A549 (cell line): Measurements from ENCODE around the gene ACOT7. TPM values are rescaled to one million over a fixed set of nuclear protein-coding genes. Genes with fewer than 3 reads are reported as not detected.
A peak's percentile ranks its signal among the peaks of the same experiment; 100 is the strongest.
"Not testable (repeated sequence)": the region's sequence is repeated elsewhere in the genome, so short reads cannot be mapped to it uniquely, and the experiment has no call there.

Experiments used
- ATAC-seq, 2 experiments: fragments of 200-7000 bp in 1 of 2; fragments of >200 bp in 1 of 2; cut with Nextera tagmentation in 1 of 2; cut with Tn5 transposase in 1 of 2; 3 replicates each; pipeline versions ENCODE4 v1.8.0 to v1.9.1; 2018 to 2020; ENCODE audit warnings: mild to moderate bottlenecking in 1 of 2, moderate library complexity in 1 of 2
- CTCF ChIA-PET: fragments of 300-600 bp; sonication (Branson Sonifier 250); formaldehyde crosslinking; extraction: SDS; loops from one replicate; lab custom pipeline; 2021; ENCODE audit warnings: antibody characterized with exemption, inconsistent platforms; lab: Yijun Ruan, JAX
- POLR2A ChIA-PET: fragments of 350-600 bp; formaldehyde crosslinking; extraction: SDS; loops from one replicate; lab custom pipeline; 2021; ENCODE audit warnings: antibody characterized with exemption, inconsistent platforms; lab: Yijun Ruan, JAX
- DNase-seq, 2 experiments: peaks; one replicate each; pipeline versions ENCODE4 v3.0.0 to v3.0.0-alpha.2; 2011 to 2016; ENCODE audit warnings: low read depth in 1 of 2, low spot score in 1 of 2
- FAIRE-seq: peaks from 2 replicates; lab custom pipeline; 2011; peaks lifted over from hg19 to GRCh38; lab: Jason Lieb, UNC
- H3K27ac ChIP-seq, 2 experiments: fragments of >200 bp; sonication (Bioruptor Twin); formaldehyde crosslinking; 3 replicates each; pipeline ENCODE4 v1.5.1; 2016 to 2017
- H3K4me1 ChIP-seq: fragments of >200 bp; sonication (Bioruptor Twin); formaldehyde crosslinking; 3 replicates; pipeline ENCODE4 v1.6.1; 2016
- H3K4me2 ChIP-seq: fragments of >200 bp; sonication (Bioruptor Twin); formaldehyde crosslinking; 3 replicates; pipeline ENCODE4 v1.6.1; 2016
- H3K4me3 ChIP-seq: fragments of >200 bp; sonication (Bioruptor Twin); formaldehyde crosslinking; 3 replicates; pipeline ENCODE4 v1.5.1; 2016
- H3K9me3 ChIP-seq: fragments of >200 bp; sonication (Bioruptor Twin); formaldehyde crosslinking; 3 replicates; pipeline ENCODE4 v1.6.1; 2016
- CBX8 ChIP-seq: fragments of 200-600 bp; sonication (generic); IDR thresholded peaks from 2 replicates; pipeline ENCODE4 v1.6.1; 2016
- EHMT2 ChIP-seq: fragments of 200-600 bp; sonication (generic); IDR thresholded peaks from 2 replicates; pipeline ENCODE4 v1.6.1; 2016; ENCODE audit warnings: antibody characterized with exemption, low read depth, mild to moderate bottlenecking, moderate library complexity
- KDM5A ChIP-seq: fragments of 200-600 bp; sonication (generic); IDR thresholded peaks from 2 replicates; pipeline ENCODE4 v1.6.1; 2016; ENCODE audit warnings: antibody characterized with exemption, mild to moderate bottlenecking
- MAZ ChIP-seq: fragments of 150-350 bp; IDR thresholded peaks from 2 replicates; pipeline ENCODE4 v1.6.1; 2014; ENCODE audit warnings: antibody characterized with exemption, low read depth, low read length, borderline replicate concordance
- MYC ChIP-seq: IDR thresholded peaks from 2 replicates; pipeline ENCODE4 v1.6.1; 2012; ENCODE audit warnings: mild to moderate bottlenecking, inconsistent platforms, low read length, improper control_type of control experiment, borderline replicate concordance
- POLR2A ChIP-seq: IDR thresholded peaks from 2 replicates; pipeline ENCODE4 v1.6.1; 2012; ENCODE audit warnings: mild to moderate bottlenecking, low read length
- RAD21 ChIP-seq, 2 experiments: fragments of >200 bp in 1 of 2; sonication (Bioruptor Twin) in 1 of 2; formaldehyde crosslinking in 1 of 2; IDR thresholded peaks in 1 of 2; conservative IDR thresholded peaks in 1 of 2; 2 replicates in 1 of 2; 3 replicates in 1 of 2; pipeline ENCODE4 v1.6.1; 2012 to 2018; ENCODE audit warnings: inconsistent platforms in 1 of 2
- SMC3 ChIP-seq: fragments of >200 bp; sonication (Bioruptor Twin); formaldehyde crosslinking; IDR thresholded peaks from 3 replicates; pipeline ENCODE4 v1.6.1; 2018; ENCODE audit warnings: inconsistent platforms
- TP53 ChIP-seq: fragments of 250-450 bp; sonication (Bioruptor Pico); IDR thresholded peaks from 2 replicates; pipeline ENCODE4 v1.5.0; 2021; ENCODE audit warnings: mild to moderate bottlenecking, moderate library complexity
- ZNF302 ChIP-seq: fragments of 250-450 bp; sonication (Bioruptor Pico); IDR thresholded peaks from 2 replicates; pipeline ENCODE4 v1.9.0; 2021; ENCODE audit warnings: inconsistent platforms, mild to moderate bottlenecking, moderate library complexity
- WGBS: methylation state at CpG from one replicate; pipeline ENCODE4 v1.1.6; 2017; ENCODE audit errors: missing lambda C conversion rate; 5-methylcytosine and 5-hydroxymethylcytosine counted together
- polyA plus RNA-seq, 4 experiments: library from polyadenylated mRNA; depleted of rRNA in 3 of 4; stranded (reverse); fragments of >200 nt; fragmentation: RNase III in 1 of 4; extraction: RNeasy Plus Mini Kit Qiagen cat#74134 plus additional on column Dnase treatment in 1 of 4; gene quantifications; 2 replicates in 3 of 4; 3 replicates in 1 of 4; pipeline ENCODE4 v1.2.3, GENCODE V29; 2011 to 2017
- TF ChIP-seq, protein P1 (sequence below): fragments of >200 bp; sonication (Bioruptor Twin); formaldehyde crosslinking; IDR thresholded peaks from 3 replicates; pipeline ENCODE4 v1.5.1; 2016

ACOT7 gene
- polyA plus RNA-seq, 2 of the 4 experiments (the other 2 are of a cell fraction) = 48.0 to 49.6 TPM

DNA sequence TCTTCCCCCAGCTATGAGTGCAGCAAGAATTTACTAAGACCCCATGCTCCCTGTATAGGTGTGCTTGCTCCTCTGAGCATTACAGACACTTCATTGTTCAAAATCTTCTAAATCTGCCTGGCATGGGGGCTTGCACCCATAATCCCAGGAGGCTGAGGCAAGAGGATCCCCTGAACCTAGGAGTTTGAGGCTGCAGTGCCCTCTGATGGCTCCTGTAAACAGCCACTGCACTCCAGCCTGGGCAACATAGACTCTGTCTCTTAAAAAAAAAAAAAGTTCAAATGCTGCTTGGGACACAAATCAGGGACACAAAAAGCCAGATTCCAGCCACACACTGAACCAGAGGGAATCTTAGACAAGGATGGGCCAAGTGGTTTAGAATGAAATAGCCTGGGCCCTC is 3.4 kb upstream of the ACOT7 start:
- TF ChIP-seq RAD21 (conservative IDR thresholded peaks at IDR 0.05 in 1 of 2, IDR thresholded peaks at IDR 0.05 in 1 of 2) (peak in 1 of 2 experiments; percentile 41; a peak in 1 of 5 replicates), SMC3 (0 out of 3 replicates have a peak, but pooled peaks have one; percentile 13), TP53 (CRISPR knock-in tag) (no peak), ZNF302 (CRISPR knock-in tag) (no peak), MAZ (no peak)
- TF ChIP-seq, protein P1, sequence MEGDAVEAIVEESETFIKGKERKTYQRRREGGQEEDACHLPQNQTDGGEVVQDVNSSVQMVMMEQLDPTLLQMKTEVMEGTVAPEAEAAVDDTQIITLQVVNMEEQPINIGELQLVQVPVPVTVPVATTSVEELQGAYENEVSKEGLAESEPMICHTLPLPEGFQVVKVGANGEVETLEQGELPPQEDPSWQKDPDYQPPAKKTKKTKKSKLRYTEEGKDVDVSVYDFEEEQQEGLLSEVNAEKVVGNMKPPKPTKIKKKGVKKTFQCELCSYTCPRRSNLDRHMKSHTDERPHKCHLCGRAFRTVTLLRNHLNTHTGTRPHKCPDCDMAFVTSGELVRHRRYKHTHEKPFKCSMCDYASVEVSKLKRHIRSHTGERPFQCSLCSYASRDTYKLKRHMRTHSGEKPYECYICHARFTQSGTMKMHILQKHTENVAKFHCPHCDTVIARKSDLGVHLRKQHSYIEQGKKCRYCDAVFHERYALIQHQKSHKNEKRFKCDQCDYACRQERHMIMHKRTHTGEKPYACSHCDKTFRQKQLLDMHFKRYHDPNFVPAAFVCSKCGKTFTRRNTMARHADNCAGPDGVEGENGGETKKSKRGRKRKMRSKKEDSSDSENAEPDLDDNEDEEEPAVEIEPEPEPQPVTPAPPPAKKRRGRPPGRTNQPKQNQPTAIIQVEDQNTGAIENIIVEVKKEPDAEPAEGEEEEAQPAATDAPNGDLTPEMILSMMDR = peak; percentile 22; the same call in 2 of the 3 replicates
- H3K4me2 ChIP-seq = no peak overlapping the region
- FAIRE-seq (no peak), ATAC-seq (no peak), DNase-seq (no peak)
- H3K9me3 ChIP-seq = no peaks in the 10 kb centered on the region
- CTCF ChIA-PET = interaction anchor here (1.8 to 34.5 kb wide), 4 partner anchors 9 to 150 kb away, joined by 6 to 575 read pairs (median 18); no protein-coding TSS in a partner anchor
- H3K27ac ChIP-seq = no peak overlapping the region
- POLR2A ChIA-PET = interaction anchor here (0.6 kb wide), 1 partner anchor 130 kb away, joined by 3 read pairs; no protein-coding TSS in a partner anchor
- H3K4me3 ChIP-seq = no peak overlapping the region
- peaks cover 3% of the 10 kb centered on the region for H3K4me1 ChIP-seq

DNA sequence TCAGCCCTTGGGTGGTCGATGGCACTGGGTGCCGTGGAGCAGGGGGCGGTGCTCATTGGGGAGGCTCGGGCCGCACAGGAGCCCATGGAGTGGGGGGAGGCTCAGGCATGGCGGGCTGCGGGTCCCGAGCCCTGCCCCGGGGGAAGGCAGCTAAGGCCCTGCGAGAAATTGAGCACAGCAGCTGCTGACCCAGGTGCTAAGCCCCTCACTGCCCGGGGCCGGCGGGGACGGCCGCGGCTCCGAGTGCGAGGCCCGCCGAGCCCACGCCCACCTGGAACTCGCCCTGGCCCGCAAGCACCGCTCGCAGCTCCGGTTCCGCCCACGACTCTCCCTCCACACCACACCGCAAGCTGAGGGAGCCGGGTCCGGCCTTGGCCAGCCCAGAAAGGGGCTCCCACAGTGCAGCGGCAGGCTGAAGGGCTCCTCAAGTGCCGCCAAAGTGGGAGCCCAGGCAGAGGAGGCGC is 2.2 kb upstream of the ACOT7 start:
- H3K9me3 ChIP-seq, H3K27ac ChIP-seq, H3K4me1 ChIP-seq, H3K4me2 ChIP-seq, ATAC-seq, DNase-seq, H3K4me3 ChIP-seq, POLR2A ChIA-PET, FAIRE-seq: not testable (repeated sequence)
- WGBS = 98% methylated on average over 18 of the region's 34 CpGs
- CTCF ChIA-PET = interaction anchor here (1.1 to 34.5 kb wide), 5 partner anchors 10 to 149 kb away, joined by 3 to 575 read pairs (median 8); no protein-coding TSS in a partner anchor

DNA sequence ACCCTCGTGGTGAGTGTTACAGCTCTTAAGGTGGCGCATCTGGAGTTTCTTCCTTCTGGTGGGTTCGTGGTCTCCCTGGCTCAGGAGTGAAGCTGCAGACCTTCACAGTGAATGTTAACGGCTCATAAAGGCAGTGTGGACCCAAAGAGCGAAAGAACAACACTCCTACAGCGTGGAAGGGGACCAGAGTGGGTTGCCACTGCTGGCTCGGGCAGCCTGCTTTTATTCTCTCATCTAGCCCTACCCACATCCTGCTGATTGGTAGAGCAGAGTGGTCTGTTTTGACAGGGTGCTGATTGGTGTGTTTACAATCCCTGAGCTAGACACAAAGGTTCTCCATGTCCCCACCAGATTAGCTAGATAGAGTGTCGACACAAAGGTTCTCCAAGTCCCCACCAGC is 1.6 kb upstream of the ACOT7 start:
- POLR2A ChIA-PET, H3K4me3 ChIP-seq, ATAC-seq, H3K4me1 ChIP-seq, H3K27ac ChIP-seq, H3K4me2 ChIP-seq, H3K9me3 ChIP-seq, DNase-seq, FAIRE-seq: not testable (repeated sequence)
- CTCF ChIA-PET = interaction anchor here (1.2 to 34.5 kb wide), 5 partner anchors 10 to 51 kb away, joined by 3 to 575 read pairs (median 8); no protein-coding TSS in a partner anchor
- 91% methylated on average over 7 of the region's 8 CpGs for WGBS

GRCh38 chr1:6392809-6393399 is 663 bp downstream of the ACOT7 start:
- no peaks in the 10 kb centered on the region for H3K9me3 ChIP-seq
- H3K4me2 ChIP-seq = peak overlapping the region; percentile 91
- TF ChIP-seq EHMT2 (no peak), MYC (no peak), CBX8 (no peak), KDM5A (no peak), POLR2A (peak; percentile 37; the same call in 1 of the 2 replicates)
- TF ChIP-seq, all 56 proteins: peak for 1
- ATAC-seq (peak; percentile 42 to 51), FAIRE-seq (no peak), DNase-seq (no peak)
- Histone ChIP-seq H3K27ac (peak overlapping the region; percentile 86 to 93), H3K4me3 (peak overlapping the region; percentile 52), H3K4me1 (peaks cover 9% of the 10 kb centered on the region)
- CTCF ChIA-PET = interaction anchor here (1.3 to 34.5 kb wide), 2 partner anchors 15 to 26 kb away, joined by 3 to 575 read pairs; no protein-coding TSS in a partner anchor
- no CpG with 5 or more reads among the region's 83 CpGs for WGBS
- POLR2A ChIA-PET = interaction anchor here (0.6 to 1.6 kb wide), 6 partner anchors 8 to 1334 kb away, joined by 3 to 9 read pairs (median 4); no protein-coding TSS in a partner anchor
